Hepatocyte (in vitro differentiated cells): ENCODE results near the gene CHID1. TPM values are rescaled to one million over a fixed set of nuclear protein-coding genes. Genes with fewer than 3 reads are reported as not detected.

Experiments
- DNase-seq: peaks from one replicate; pipeline ENCODE4 v3.0.0-alpha.2; 2016; ENCODE audit warnings: low spot score
- H2AFZ ChIP-seq: fragments of 200-600 bp; sonication (generic); 2 replicates; pipeline ENCODE4 v1.6.0; 2016; ENCODE audit warnings: antibody characterized with exemption, mild to moderate bottlenecking
- H3K27ac ChIP-seq: fragments of 200-600 bp; sonication (generic); 2 replicates; pipeline ENCODE4 v1.5.1; 2016; ENCODE audit warnings: mild to moderate bottlenecking
- H3K27me3 ChIP-seq: fragments of 200-600 bp; sonication (generic); 2 replicates; pipeline ENCODE4 v1.6.1; 2016
- H3K36me3 ChIP-seq: fragments of 200-600 bp; sonication (generic); replicated peaks from 2 replicates; pipeline ENCODE4 v1.5.1; 2016; ENCODE audit warnings: low read depth; ENCODE audit not compliant: insufficient read depth
- H3K4me1 ChIP-seq: fragments of 200-600 bp; sonication (generic); 2 replicates; pipeline ENCODE4 v1.5.1; 2016; ENCODE audit warnings: mild to moderate bottlenecking, moderate library complexity; ENCODE audit not compliant: insufficient read depth
- H3K4me2 ChIP-seq: fragments of 200-600 bp; sonication (generic); 2 replicates; pipeline ENCODE4 v1.6.0; 2016
- H3K4me3 ChIP-seq: fragments of 200-600 bp; sonication (generic); 2 replicates; pipeline ENCODE4 v1.5.1; 2016; ENCODE audit warnings: mild to moderate bottlenecking
- H3K79me2 ChIP-seq: fragments of 200-600 bp; sonication (generic); 2 replicates; pipeline ENCODE4 v1.6.0; 2017; ENCODE audit warnings: mild to moderate bottlenecking
- H3K9me2 ChIP-seq: fragments of 200-600 bp; sonication (generic); replicated peaks from 2 replicates; pipeline ENCODE4 v1.6.0; 2017; ENCODE audit warnings: mild to moderate bottlenecking; ENCODE audit not compliant: insufficient read depth
- H3K9me3 ChIP-seq: fragments of 200-600 bp; sonication (generic); 2 replicates; pipeline ENCODE4 v1.5.1; 2016; ENCODE audit warnings: low read depth, mild to moderate bottlenecking
- H4K20me1 ChIP-seq: fragments of 200-600 bp; sonication (generic); 2 replicates; pipeline ENCODE4 v1.6.0; 2016; ENCODE audit warnings: mild to moderate bottlenecking; ENCODE audit not compliant: insufficient read depth, poor library complexity, severe bottlenecking
- EZH2 ChIP-seq: fragments of 200-600 bp; sonication (generic); IDR thresholded peaks from 2 replicates; pipeline ENCODE4 v1.6.1; 2016; ENCODE audit warnings: antibody characterized with exemption, mild to moderate bottlenecking, borderline replicate concordance
- EZH2phosphoT487 ChIP-seq: fragments of 200-600 bp; sonication (generic); IDR thresholded peaks from one replicate; pipeline ENCODE4 v1.6.1; 2018; ENCODE audit warnings: antibody characterized with exemption, mild to moderate bottlenecking, low read depth, moderate library complexity; ENCODE audit not compliant: unreplicated experiment, severe bottlenecking
- WGBS: methylation state at CpG from one replicate; pipeline ENCODE4 v1.1.6; 2016; ENCODE audit warnings: low lambda C conversion rate; ENCODE audit errors: missing lambda C conversion rate; 5-methylcytosine and 5-hydroxymethylcytosine counted together
- polyA plus RNA-seq: library from polyadenylated mRNA; unstranded; fragments of >200 nt; fragmentation: Nextera tagmentation; extraction: Ambion mirVana; gene quantifications from 2 replicates; pipeline ENCODE4 v1.2.1, GENCODE V29; 2016
- small RNA-seq: library from RNA; depleted of rRNA; stranded (forward); fragments of <200 nt; gene quantifications from one replicate; pipeline ENCODE3, GENCODE V24; 2014
- total RNA-seq: library from RNA; depleted of rRNA; stranded (reverse); fragments of >200 nt; gene quantifications from 2 replicates; pipeline ENCODE4 v1.2.3, GENCODE V29; 2014
- TF ChIP-seq, protein P1 (sequence below): fragments of 200-600 bp; sonication (generic); IDR thresholded peaks from 2 replicates; pipeline ENCODE4 v1.5.1; 2016; ENCODE audit warnings: antibody characterized with exemption, mild to moderate bottlenecking; ENCODE audit not compliant: poor library complexity

CHID1 gene
- total and polyA plus RNA-seq, 2 experiments from 2014 or later: 92.4 to 155 TPM

DNA sequence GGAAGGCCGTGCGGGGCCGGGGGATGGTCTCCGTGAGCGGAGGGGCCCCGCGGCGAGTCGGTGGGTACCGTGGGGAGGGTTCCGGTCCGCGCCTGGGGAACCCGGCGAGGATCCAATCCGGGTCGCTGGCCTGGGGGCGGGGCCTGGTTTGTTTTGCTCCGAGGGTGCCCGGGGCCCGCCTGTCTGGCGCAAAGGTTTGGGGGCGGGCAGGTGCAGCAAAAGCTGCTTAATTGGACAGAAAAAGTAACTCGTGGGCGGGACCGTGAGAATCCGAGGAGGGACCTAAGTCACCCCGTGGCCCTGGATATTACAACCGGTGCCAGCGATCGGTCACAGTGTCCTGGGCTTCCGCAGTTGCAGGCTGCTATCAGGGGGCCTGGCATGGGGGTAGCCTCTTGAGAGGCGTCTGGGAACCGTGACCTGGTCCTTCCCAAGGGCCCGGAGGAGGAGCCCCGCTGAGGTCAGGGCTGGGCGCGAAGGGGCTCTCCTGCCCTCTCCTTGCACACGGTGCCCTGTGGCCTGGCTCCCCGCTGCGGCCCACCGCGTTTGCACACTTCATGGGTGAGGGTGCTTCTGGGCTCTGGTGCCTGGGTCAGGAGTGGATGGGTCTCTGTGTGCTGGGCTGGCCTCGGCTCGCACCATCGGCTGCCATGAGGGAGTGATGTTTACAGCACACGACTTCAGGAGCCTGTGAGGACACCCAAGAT lies 90.5 kb downstream of the CHID1 start:
- Histone ChIP-seq H3K4me2 (peak overlapping the region; percentile 91), H3K79me2 (peaks cover 19% of the 10 kb centered on the region), H3K4me1 (peaks cover 16% of the 10 kb centered on the region), H4K20me1 (peaks cover 16% of the 10 kb centered on the region), H2AFZ (peak overlapping the region; percentile 58), H3K4me3 (peak overlapping the region; percentile 89), H3K9me3 (no peaks in the 10 kb centered on the region), H3K27ac (peak overlapping the region; percentile 88), H3K27me3 (no peaks in the 10 kb centered on the region), H3K9me2 (no peaks in the 10 kb centered on the region), H3K36me3 (no peaks in the 10 kb centered on the region)
- WGBS: 11% methylated on average over 29 of the region's 47 CpGs
- DNase-seq: peak; percentile 93
- TF ChIP-seq, protein P1, sequence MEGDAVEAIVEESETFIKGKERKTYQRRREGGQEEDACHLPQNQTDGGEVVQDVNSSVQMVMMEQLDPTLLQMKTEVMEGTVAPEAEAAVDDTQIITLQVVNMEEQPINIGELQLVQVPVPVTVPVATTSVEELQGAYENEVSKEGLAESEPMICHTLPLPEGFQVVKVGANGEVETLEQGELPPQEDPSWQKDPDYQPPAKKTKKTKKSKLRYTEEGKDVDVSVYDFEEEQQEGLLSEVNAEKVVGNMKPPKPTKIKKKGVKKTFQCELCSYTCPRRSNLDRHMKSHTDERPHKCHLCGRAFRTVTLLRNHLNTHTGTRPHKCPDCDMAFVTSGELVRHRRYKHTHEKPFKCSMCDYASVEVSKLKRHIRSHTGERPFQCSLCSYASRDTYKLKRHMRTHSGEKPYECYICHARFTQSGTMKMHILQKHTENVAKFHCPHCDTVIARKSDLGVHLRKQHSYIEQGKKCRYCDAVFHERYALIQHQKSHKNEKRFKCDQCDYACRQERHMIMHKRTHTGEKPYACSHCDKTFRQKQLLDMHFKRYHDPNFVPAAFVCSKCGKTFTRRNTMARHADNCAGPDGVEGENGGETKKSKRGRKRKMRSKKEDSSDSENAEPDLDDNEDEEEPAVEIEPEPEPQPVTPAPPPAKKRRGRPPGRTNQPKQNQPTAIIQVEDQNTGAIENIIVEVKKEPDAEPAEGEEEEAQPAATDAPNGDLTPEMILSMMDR: no peak

DNA sequence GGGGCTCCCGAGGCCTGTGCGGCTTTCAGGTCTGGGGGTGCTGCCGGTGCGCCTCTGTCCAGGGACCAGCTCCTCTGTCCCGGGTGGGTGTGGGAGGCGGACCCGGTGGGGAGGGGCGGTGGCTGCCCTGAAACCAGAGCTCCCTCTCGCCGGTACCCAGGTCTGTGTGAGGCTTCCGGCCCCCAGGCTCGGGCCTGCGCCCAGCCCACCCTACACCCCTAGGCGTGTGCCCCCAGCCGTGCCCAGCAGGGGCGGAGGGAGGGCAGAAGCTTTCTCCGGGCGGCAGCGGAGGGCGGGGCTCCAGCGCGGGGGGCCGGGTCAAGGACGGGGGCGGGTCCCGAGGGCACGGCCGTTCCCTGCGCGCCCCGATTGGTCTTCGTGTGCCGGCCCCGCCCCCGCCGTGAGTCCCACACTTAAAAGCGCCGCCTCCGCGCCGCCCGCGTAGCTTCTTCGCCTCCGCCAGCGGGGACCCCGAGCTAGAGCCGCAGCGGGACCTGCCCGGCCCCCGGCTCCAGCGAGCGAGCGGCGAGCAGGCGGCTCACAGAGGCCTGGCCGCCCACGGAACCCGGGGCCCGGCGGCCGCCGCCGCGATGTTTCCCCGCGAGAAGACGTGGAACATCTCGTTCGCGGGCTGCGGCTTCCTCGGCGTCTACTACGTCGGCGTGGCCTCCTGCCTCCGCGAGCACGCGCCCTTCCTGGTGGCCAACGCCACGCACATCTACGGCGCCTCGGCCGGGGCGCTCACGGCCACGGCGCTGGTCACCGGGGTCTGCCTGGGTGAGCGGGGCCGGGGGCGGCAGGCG lies 91.3 kb downstream of the CHID1 start:
- no peaks in the 10 kb centered on the region for H3K9me3 ChIP-seq
- 3% methylated on average over 52 of the region's 96 CpGs for WGBS
- H4K20me1 ChIP-seq: peaks cover 16% of the 10 kb centered on the region
- peak; percentile 97 for DNase-seq
- TF ChIP-seq EZH2phosphoT487 (no peak), EZH2 (no peak)
- TF ChIP-seq, protein P1: no peak
- peak overlapping the region; percentile 88 for H3K27ac ChIP-seq
- H2AFZ ChIP-seq: peak overlapping the region; percentile 58
- H3K79me2 ChIP-seq: peaks cover 19% of the 10 kb centered on the region
- H3K36me3 ChIP-seq: no peaks in the 10 kb centered on the region
- H3K27me3 ChIP-seq: no peaks in the 10 kb centered on the region
- no peaks in the 10 kb centered on the region for H3K9me2 ChIP-seq
- peak overlapping the region; percentile 89 for H3K4me3 ChIP-seq
- peaks cover 16% of the 10 kb centered on the region for H3K4me1 ChIP-seq
- peak overlapping the region; percentile 91 for H3K4me2 ChIP-seq

DNA sequence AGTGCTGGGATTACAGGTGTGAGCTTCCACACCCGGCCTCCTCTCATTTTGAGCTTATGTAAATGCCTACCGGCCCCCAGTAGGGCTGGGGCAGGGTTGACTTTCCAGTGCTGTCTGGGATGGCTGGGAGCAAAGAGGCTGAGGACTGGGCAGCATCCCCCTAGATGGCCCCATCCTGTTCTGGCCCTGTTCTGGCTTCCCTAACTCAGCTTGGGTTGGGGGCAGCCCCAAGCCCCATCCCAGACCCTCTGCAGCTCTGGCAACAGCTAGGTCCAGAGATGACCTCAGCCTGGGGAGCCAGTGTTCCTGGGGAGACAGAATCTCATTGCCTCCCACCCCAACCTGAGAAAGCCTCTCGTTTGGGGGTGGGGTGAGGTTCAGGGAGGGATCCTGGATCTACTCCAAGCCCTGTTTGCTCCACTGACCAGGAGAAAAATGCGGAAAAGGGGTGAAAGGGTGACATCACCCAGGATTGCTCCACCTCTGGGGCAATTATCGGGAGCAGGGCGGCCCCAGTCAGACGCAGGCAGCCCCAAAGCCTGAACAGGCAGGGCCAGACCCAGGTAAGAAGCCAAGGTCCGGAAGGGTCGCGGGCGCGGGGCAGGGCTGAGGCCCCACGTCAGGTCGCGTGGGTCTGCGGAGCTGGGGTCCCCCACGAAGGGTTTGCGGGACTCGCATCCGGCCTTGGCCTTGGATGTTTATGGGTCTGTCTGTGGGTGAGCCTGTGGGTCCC lies 92.0 kb downstream of the CHID1 start, which contains the start of gene PNPLA2:
Gene PNPLA2, plus strand, starts transcription at position 519 of the 733 bp plus-strand sequence. CDS start 805 bp downstream, outside the sequence.
- Histone ChIP-seq H3K36me3 (no peaks in the 10 kb centered on the region), H3K9me3 (no peaks in the 10 kb centered on the region), H3K79me2 (peaks cover 19% of the 10 kb centered on the region), H3K4me3 (peak within 1 kb of the TSS; percentile 89), H4K20me1 (peaks cover 16% of the 10 kb centered on the region), H2AFZ (peak within 1 kb of the TSS; percentile 58), H3K4me2 (peak within 1 kb of the TSS; percentile 91), H3K27me3 (no peaks in the 10 kb centered on the region), H3K9me2 (no peaks in the 10 kb centered on the region), H3K27ac (peak within 1 kb of the TSS; percentile 88), H3K4me1 (peaks cover 16% of the 10 kb centered on the region)
- TF ChIP-seq EZH2phosphoT487 (no peak), EZH2 (no peak)
- TF ChIP-seq, protein P1: no peak
- WGBS: 65% methylated on average over 20 of the region's 20 CpGs
- DNase-seq: peak; percentile 71

Small RNA genes lying within 50 kb of the gene (small RNA-seq; reads per million reads assigned to genes)
- gene RNU6-1025P: not detected

Other genes with a start within 250 kb of the CHID1 start
- gene DEAF1, start 215.6 kb downstream of the CHID1 start, total RNA-seq: 27.2 and 41.5 TPM in 2 replicates
- gene DEAF1, start 215.6 kb downstream of the CHID1 start, polyA plus RNA-seq: 59.1 and 75.1 TPM in 2 replicates
- 23.8 and 26.7 TPM in 2 replicates for gene TMEM80, start 215.0 kb downstream of the CHID1 start, total RNA-seq
- gene TMEM80, start 215.0 kb downstream of the CHID1 start, polyA plus RNA-seq: 35.5 and 38.1 TPM in 2 replicates
- gene EPS8L2, start 204.6 kb downstream of the CHID1 start, total RNA-seq: 135 and 157 TPM in 2 replicates
- gene EPS8L2, start 204.6 kb downstream of the CHID1 start, polyA plus RNA-seq: 310 and 339 TPM in 2 replicates
- gene TALDO1, start 163.3 kb downstream of the CHID1 start, total RNA-seq: 132 and 137 TPM in 2 replicates
- 161 and 178 TPM in 2 replicates for gene TALDO1, start 163.3 kb downstream of the CHID1 start, polyA plus RNA-seq
- gene GATD1, start 133.3 kb downstream of the CHID1 start, total RNA-seq: 21.4 and 24.2 TPM in 2 replicates
- gene GATD1, start 133.3 kb downstream of the CHID1 start, polyA plus RNA-seq: 21.6 and 29.0 TPM in 2 replicates
- gene CEND1, start 120.7 kb downstream of the CHID1 start, total RNA-seq: not detected in 2 replicates
- gene CEND1, start 120.7 kb downstream of the CHID1 start, polyA plus RNA-seq: 0.39 TPM in 1 of 2 replicates, not detected in the other
- 11.1 and 16.2 TPM in 2 replicates for gene SLC25A22, start 112.5 kb downstream of the CHID1 start, total RNA-seq
- gene SLC25A22, start 112.5 kb downstream of the CHID1 start, polyA plus RNA-seq: 19.7 and 23.7 TPM in 2 replicates
- 7.1 and 11.1 TPM in 2 replicates for gene PIDD1, start 105.6 kb downstream of the CHID1 start, total RNA-seq
- 16.3 and 29.5 TPM in 2 replicates for gene PIDD1, start 105.6 kb downstream of the CHID1 start, polyA plus RNA-seq
- 342 and 401 TPM in 2 replicates for gene RPLP2, start 100.8 kb downstream of the CHID1 start, total RNA-seq
- gene RPLP2, start 100.8 kb downstream of the CHID1 start, polyA plus RNA-seq: 468 and 539 TPM in 2 replicates
- gene PNPLA2, start 91.9 kb downstream of the CHID1 start, total RNA-seq: 12.2 and 12.9 TPM in 2 replicates
- gene PNPLA2, start 91.9 kb downstream of the CHID1 start, polyA plus RNA-seq: 50.0 and 57.3 TPM in 2 replicates
- 9.7 and 10.2 TPM in 2 replicates for gene CRACR2B, start 82.9 kb downstream of the CHID1 start, total RNA-seq
- gene CRACR2B, start 82.9 kb downstream of the CHID1 start, polyA plus RNA-seq: 33.2 and 39.7 TPM in 2 replicates
- gene CD151, start 77.9 kb downstream of the CHID1 start, total RNA-seq: 248 and 260 TPM in 2 replicates
- gene CD151, start 77.9 kb downstream of the CHID1 start, polyA plus RNA-seq: 356 and 392 TPM in 2 replicates
- gene POLR2L, start 68.3 kb downstream of the CHID1 start, total RNA-seq: 38.0 and 50.2 TPM in 2 replicates
- gene POLR2L, start 68.3 kb downstream of the CHID1 start, polyA plus RNA-seq: 372 and 402 TPM in 2 replicates
- 62.5 and 82.8 TPM in 2 replicates for gene TSPAN4, start 68.0 kb downstream of the CHID1 start, total RNA-seq
- 148 and 177 TPM in 2 replicates for gene TSPAN4, start 68.0 kb downstream of the CHID1 start, polyA plus RNA-seq
- gene AP2A2, start 15.1 kb upstream of the CHID1 start, total RNA-seq: 57.8 and 68.0 TPM in 2 replicates
- gene AP2A2, start 15.1 kb upstream of the CHID1 start, polyA plus RNA-seq: 49.7 and 56.2 TPM in 2 replicates
- gene MUC6, start 125.9 kb upstream of the CHID1 start, total RNA-seq: not detected in 2 replicates
- not detected in 2 replicates for gene MUC6, start 125.9 kb upstream of the CHID1 start, polyA plus RNA-seq
- gene MUC2, start 164.1 kb upstream of the CHID1 start, total RNA-seq: 6.7 and 18.2 TPM in 2 replicates
- 0.77 and 0.83 TPM in 2 replicates for gene MUC2, start 164.1 kb upstream of the CHID1 start, polyA plus RNA-seq
- gene MUC5AC, start 247.1 kb upstream of the CHID1 start, total RNA-seq: under 0.01 and 0.07 TPM in 2 replicates
- gene MUC5AC, start 247.1 kb upstream of the CHID1 start, polyA plus RNA-seq: 0.02 and 0.08 TPM in 2 replicates